Gastroesophageal sphincter (tissue), 3 donors: ENCODE data around the gene GOLT1B.

Experiments used
- CTCF ChIP-seq, 4 experiments: fragments of 200-600 bp in 2 of 4; fragments of 450-650 bp in 2 of 4; sonication (generic) in 1 of 4; IDR thresholded peaks; one replicate each; pipeline ENCODE4 v1.5.1; 2017 to 2019; ENCODE audit warnings: antibody characterized with exemption in 4 of 4, mild to moderate bottlenecking in 2 of 4, moderate library complexity in 2 of 4
- POLR2A ChIP-seq, 2 donors: fragments of 450-650 bp; IDR thresholded peaks; one replicate each; pipeline ENCODE4 v1.6.1; 2017; ENCODE audit warnings: antibody characterized with exemption in 2 of 2, mild to moderate bottlenecking in 2 of 2, moderate library complexity in 1 of 2
- POLR2AphosphoS5 ChIP-seq: sonication (generic); formaldehyde crosslinking; IDR thresholded peaks from one replicate; pipeline ENCODE4 v1.6.1; 2017; ENCODE audit warnings: antibody characterized with exemption

GRCh38 chr12:21459474-21459873, 42.1 kb upstream of the GOLT1B start:
- TF ChIP-seq POLR2AphosphoS5 (no peak), CTCF (IDR thresholded peaks at IDR 0.05) (no peak), POLR2A (IDR thresholded peaks at IDR 0.05) (no peak)
